GM12878 (cell line): ENCODE results near the gene XPNPEP1. TPM values are rescaled to one million over a fixed set of nuclear protein-coding genes. Genes with fewer than 3 reads are reported as not detected.

Experiments used
- ATAC-seq: fragments of 200-7000 bp; cut with Tn5 transposase; 3 replicates; pipeline ENCODE4 v1.9.1; 2020; ENCODE audit warnings: mild to moderate bottlenecking, moderate library complexity
- BruUV-seq: library from RNA; stranded (reverse); fragments of 400-500 nt; replicated peaks from 2 replicates; lab custom pipeline; 2021; lab: Mats Ljungman, UMichigan
- CTCF ChIA-PET: fragments of 300-600 bp; sonication (Branson Sonifier 250); formaldehyde crosslinking; extraction: SDS; loops from one replicate; lab custom pipeline; 2021; ENCODE audit warnings: inconsistent platforms; lab: Yijun Ruan, JAX
- POLR2A ChIA-PET: fragments of 350-600 bp; formaldehyde crosslinking; extraction: SDS; loops from one replicate; lab custom pipeline; 2021; ENCODE audit warnings: inconsistent platforms; lab: Charles Lee
- RAD21 ChIA-PET: fragments of 300-600 bp; sonication (Branson Sonifier 250); formaldehyde crosslinking; loops from one replicate; lab custom pipeline; 2023; ENCODE audit warnings: antibody characterized with exemption; ENCODE audit not compliant: unreplicated experiment; lab: Charles Lee
- SMC1A ChIA-PET: fragments of 300-600 bp; sonication (Branson Sonifier 250); formaldehyde crosslinking; loops from one replicate; lab custom pipeline; 2023; ENCODE audit not compliant: unreplicated experiment, uncharacterized antibody; lab: Charles Lee
- DNase-seq: peaks from one replicate; pipeline ENCODE4 v3.0.0-alpha.2; 2011; ENCODE audit warnings: low read depth, low spot score
- FAIRE-seq: peaks from 3 replicates; lab custom pipeline; 2011; peaks lifted over from hg19 to GRCh38; lab: Jason Lieb, UNC
- H2AFZ ChIP-seq: 2 replicates; pipeline ENCODE4 v1.6.0; 2011; ENCODE audit warnings: low read depth, low read length, control low read depth; ENCODE audit not compliant: control insufficient read depth
- H3K27ac ChIP-seq: 2 replicates; pipeline ENCODE4 v1.5.1; 2011; ENCODE audit warnings: control low read depth; ENCODE audit not compliant: control insufficient read depth, insufficient read depth
- H3K27me3 ChIP-seq, 2 experiments: replicated peaks in 1 of 2; 2 replicates each; pipeline versions ENCODE4 v1.6.0 to v1.6.1; 2011; ENCODE audit warnings: low read length in 1 of 2; ENCODE audit not compliant: control insufficient read depth in 2 of 2, insufficient read depth in 2 of 2
- H3K36me3 ChIP-seq, 2 experiments: 2 replicates each; pipeline ENCODE4 v1.5.1; 2011; ENCODE audit warnings: low read length in 1 of 2; ENCODE audit not compliant: control insufficient read depth in 2 of 2, insufficient read depth in 2 of 2
- H3K4me1 ChIP-seq: 2 replicates; pipeline ENCODE4 v1.6.1; 2011; ENCODE audit warnings: mild to moderate bottlenecking, low read length, moderate library complexity, mixed read lengths; ENCODE audit not compliant: control insufficient read depth, insufficient read depth
- H3K4me2 ChIP-seq: 2 replicates; pipeline ENCODE4 v1.6.0; 2011; ENCODE audit warnings: control low read depth; ENCODE audit not compliant: control insufficient read depth, insufficient read depth
- H3K4me3 ChIP-seq: fragments of 200-600 bp; sonication (generic); 2 replicates; pipeline ENCODE4 v1.5.1; 2016
- H3K79me2 ChIP-seq: 2 replicates; pipeline ENCODE4 v1.6.0; 2011; ENCODE audit warnings: low read length; ENCODE audit not compliant: control insufficient read depth, insufficient read depth
- H3K9ac ChIP-seq: 2 replicates; pipeline ENCODE4 v1.8.0; 2011; ENCODE audit warnings: low read length, control low read depth, mixed read lengths; ENCODE audit not compliant: control insufficient read depth, insufficient read depth
- H3K9me3 ChIP-seq: replicated peaks from 3 replicates; pipeline ENCODE4 v1.5.1; 2011; ENCODE audit warnings: mild to moderate bottlenecking, low read length; ENCODE audit not compliant: control insufficient read depth, insufficient read depth
- H4K20me1 ChIP-seq: 2 replicates; pipeline ENCODE4 v1.6.0; 2011; ENCODE audit not compliant: control insufficient read depth, insufficient read depth
- BACH1 ChIP-seq: fragments of 450-650 bp; IDR thresholded peaks from 2 replicates; pipeline ENCODE4 v1.6.1; 2017; ENCODE audit warnings: mild to moderate bottlenecking, borderline replicate concordance
- DPF2 ChIP-seq: fragments of 450-650 bp; IDR thresholded peaks from 2 replicates; pipeline ENCODE4 v1.6.1; 2017; ENCODE audit warnings: mild to moderate bottlenecking
- HCFC1 ChIP-seq: fragments of 150-350 bp; IDR thresholded peaks from 2 replicates; pipeline ENCODE4 v1.6.1; 2014; ENCODE audit warnings: low read length
- LARP7 ChIP-seq: fragments of 450-650 bp; IDR thresholded peaks from 2 replicates; pipeline ENCODE4 v1.6.1; 2017; ENCODE audit warnings: mild to moderate bottlenecking
- MXI1 ChIP-seq: fragments of 150-350 bp; IDR thresholded peaks from 2 replicates; pipeline ENCODE4 v1.6.1; 2011; ENCODE audit warnings: low read depth, mild to moderate bottlenecking, inconsistent platforms, low read length, improper control_type of control experiment
- NR2F1 ChIP-seq: fragments of 450-650 bp; conservative IDR thresholded peaks from 2 replicates; pipeline ENCODE4 v1.6.1; 2017; ENCODE audit warnings: mild to moderate bottlenecking
- RBBP5 ChIP-seq: fragments of 200-600 bp; sonication (generic); conservative IDR thresholded peaks from 2 replicates; pipeline ENCODE4 v1.6.1; 2016
- SIX5 ChIP-seq: IDR thresholded peaks from 2 replicates; pipeline ENCODE4 v1.6.1; 2011; ENCODE audit warnings: mild to moderate bottlenecking, low read depth, low read length, moderate library complexity; ENCODE audit not compliant: severe bottlenecking
- SPI1 ChIP-seq: IDR thresholded peaks from 2 replicates; pipeline ENCODE4 v1.6.1; 2011; ENCODE audit warnings: low read depth, mild to moderate bottlenecking, low read length, moderate library complexity, borderline replicate concordance; ENCODE audit not compliant: insufficient read depth
- YBX1 ChIP-seq: fragments of 450-650 bp; IDR thresholded peaks from 2 replicates; pipeline ENCODE4 v1.6.1; 2016; ENCODE audit warnings: antibody characterized with exemption
- WGBS: methylation state at CpG from one replicate; pipeline ENCODE4 v1.1.6; 2016; ENCODE audit warnings: low lambda C conversion rate; ENCODE audit not compliant: insufficient replicate concordance, insufficient coverage; ENCODE audit errors: missing lambda C conversion rate; 5-methylcytosine and 5-hydroxymethylcytosine counted together
- in situ Hi-C: fragments of 300-500 bp; cut with MboI; formaldehyde crosslinking; loops from 9 replicates; pipeline ENCODE4 v1.14.3; 2018; ENCODE audit warnings: mixed read lengths
- intact Hi-C: fragments of 100-400 bp; cut with micrococcal nuclease; formaldehyde crosslinking; loops from one replicate; pipeline ENCODE4 v1.14.2; 2022; ENCODE audit not compliant: unreplicated experiment
- polyA plus RNA-seq, 11 experiments: library from polyadenylated mRNA; depleted of rRNA in 4 of 11; unstranded in 6 of 11; stranded (reverse) in 5 of 11; fragments of >200 nt; fragmentation: Nextera tagmentation in 4 of 11; fragmentation: Illumina TruSeq in 1 of 11; extraction: Ambion mirVana in 4 of 11; extraction: Trizol in 1 of 11; gene quantifications; 1 replicate in 1 of 11; 2 replicates in 10 of 11; pipeline versions ENCODE4 v1.2.1 to v1.2.3, GENCODE V29; 2011 to 2016; ENCODE audit warnings: inconsistent platforms in 2 of 11, missing spikeins in 2 of 11, low read depth in 1 of 11
- total RNA-seq, 4 experiments: library from RNA; depleted of rRNA in 3 of 4; stranded (reverse); fragments of >200 nt in 3 of 4; fragmentation: Illumina TruSeq in 1 of 4; extraction: Trizol in 1 of 4; gene quantifications; 2 replicates each; pipeline versions ENCODE4 v1.2.1 to v1.2.3, GENCODE V29; 2013 to 2021
- TF ChIP-seq, protein P1 (sequence below), 3 experiments: IDR thresholded peaks in 2 of 3; conservative IDR thresholded peaks in 1 of 3; 2 replicates each; pipeline ENCODE4 v1.5.1; 2011; ENCODE audit warnings: low read depth in 3 of 3, low read length in 3 of 3, mild to moderate bottlenecking in 3 of 3, control low read depth in 2 of 3, moderate library complexity in 2 of 3, inconsistent platforms in 1 of 3, mixed read lengths in 1 of 3; ENCODE audit not compliant: control insufficient read depth in 2 of 3, insufficient read depth in 1 of 3; ENCODE audit errors: extremely low read depth in 1 of 3
- TF ChIP-seq, protein P2 (sequence below): IDR thresholded peaks from 2 replicates; pipeline ENCODE4 v1.6.1; 2012; ENCODE audit warnings: low read length, inconsistent platforms

XPNPEP1 gene
- total and polyA plus RNA-seq, 10 of the 15 experiments (the other 5 are each of a cell fraction or from before 2014, with no cell fraction given) = 22.7 to 108 (median 43.5) TPM

DNA sequence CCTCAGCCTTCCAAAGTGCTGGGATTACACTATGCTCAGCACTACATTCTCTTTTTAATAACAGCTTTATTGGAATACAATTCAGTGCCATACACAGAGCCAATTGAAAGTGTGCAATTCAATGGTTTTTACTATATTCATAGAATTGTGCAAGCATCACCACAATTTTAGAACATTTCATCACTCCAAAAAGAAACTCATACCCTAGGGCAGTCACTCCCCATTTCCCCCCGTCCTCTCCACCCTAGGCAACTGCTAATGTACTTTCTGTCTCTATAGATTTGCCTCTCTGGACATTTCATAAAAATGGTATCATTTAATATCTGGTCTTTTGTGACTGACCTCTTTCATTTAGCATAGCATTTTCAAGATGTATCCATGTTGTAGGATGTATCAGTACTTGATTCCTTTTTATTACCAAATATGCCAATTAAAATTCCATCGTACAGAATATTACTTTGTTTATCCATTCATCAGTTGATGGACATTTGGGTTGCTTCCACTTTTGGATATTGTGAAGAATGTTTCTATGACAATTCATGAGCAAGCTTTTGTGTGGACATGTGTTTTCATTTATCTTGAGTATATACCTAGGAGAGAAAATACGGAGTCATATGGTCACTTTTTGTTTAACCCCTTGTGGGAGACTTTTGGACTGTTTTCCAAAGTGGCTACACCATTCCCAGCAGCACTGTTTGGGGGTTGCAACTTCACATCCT lies 6.3 kb upstream of the XPNPEP1 start:
- BruUV-seq = no TSS peak
- POLR2A ChIA-PET = no interaction called here
- no peak for DNase-seq

More for the DNA sequence above, 6.3 kb upstream of the XPNPEP1 start:
- Histone ChIP-seq H4K20me1 (no peaks in the 10 kb centered on the region), H3K4me3 (no peak overlapping the region), H3K36me3 (no peaks in the 10 kb centered on the region), H3K4me2 (no peak overlapping the region), H3K79me2 (no peaks in the 10 kb centered on the region), H3K27ac (no peak overlapping the region), H3K9me3 (no peaks in the 10 kb centered on the region), H3K4me1 (no peaks in the 10 kb centered on the region), H3K27me3 (no peaks in the 10 kb centered on the region; a peak in 1 of 4 replicates), H2AFZ (no peak overlapping the region), H3K9ac (no peak overlapping the region)
- intact Hi-C loops (no loop called here), in situ Hi-C loops (no loop called here)
- ChIA-PET CTCF (interaction anchor here (1.2 kb wide), 1 partner anchor 28 kb away, joined by 4 read pairs; no protein-coding TSS in a partner anchor), RAD21 (interaction anchor here (1.8 kb wide), 1 partner anchor 140 kb away, joined by 4 read pairs; no protein-coding TSS in a partner anchor), SMC1A (interaction anchor here (1.2 kb wide), 1 partner anchor 46 kb away, joined by 3 read pairs; no protein-coding TSS in a partner anchor)
- ATAC-seq = no peak
- 48% methylated on average over 3 of the region's 3 CpGs for WGBS
- TF ChIP-seq SIX5 (no peak), DPF2 (no peak), YBX1 (no peak), NR2F1 (no peak), SPI1 (no peak), BACH1 (no peak), MXI1 (no peak), RBBP5 (no peak), LARP7 (no peak), HCFC1 (no peak)
- TF ChIP-seq, protein P1, sequence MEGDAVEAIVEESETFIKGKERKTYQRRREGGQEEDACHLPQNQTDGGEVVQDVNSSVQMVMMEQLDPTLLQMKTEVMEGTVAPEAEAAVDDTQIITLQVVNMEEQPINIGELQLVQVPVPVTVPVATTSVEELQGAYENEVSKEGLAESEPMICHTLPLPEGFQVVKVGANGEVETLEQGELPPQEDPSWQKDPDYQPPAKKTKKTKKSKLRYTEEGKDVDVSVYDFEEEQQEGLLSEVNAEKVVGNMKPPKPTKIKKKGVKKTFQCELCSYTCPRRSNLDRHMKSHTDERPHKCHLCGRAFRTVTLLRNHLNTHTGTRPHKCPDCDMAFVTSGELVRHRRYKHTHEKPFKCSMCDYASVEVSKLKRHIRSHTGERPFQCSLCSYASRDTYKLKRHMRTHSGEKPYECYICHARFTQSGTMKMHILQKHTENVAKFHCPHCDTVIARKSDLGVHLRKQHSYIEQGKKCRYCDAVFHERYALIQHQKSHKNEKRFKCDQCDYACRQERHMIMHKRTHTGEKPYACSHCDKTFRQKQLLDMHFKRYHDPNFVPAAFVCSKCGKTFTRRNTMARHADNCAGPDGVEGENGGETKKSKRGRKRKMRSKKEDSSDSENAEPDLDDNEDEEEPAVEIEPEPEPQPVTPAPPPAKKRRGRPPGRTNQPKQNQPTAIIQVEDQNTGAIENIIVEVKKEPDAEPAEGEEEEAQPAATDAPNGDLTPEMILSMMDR (IDR thresholded peaks at IDR 0.05 in 2 of 3, conservative IDR thresholded peaks at IDR 0.05 in 1 of 3; ENCODE audit: control insufficient read depth in 2 of 3, extremely low read depth in 1 of 3, insufficient read depth in 1 of 3, low read depth in 3 of 3, low read length in 3 of 3) = no peak
- TF ChIP-seq, protein P2, sequence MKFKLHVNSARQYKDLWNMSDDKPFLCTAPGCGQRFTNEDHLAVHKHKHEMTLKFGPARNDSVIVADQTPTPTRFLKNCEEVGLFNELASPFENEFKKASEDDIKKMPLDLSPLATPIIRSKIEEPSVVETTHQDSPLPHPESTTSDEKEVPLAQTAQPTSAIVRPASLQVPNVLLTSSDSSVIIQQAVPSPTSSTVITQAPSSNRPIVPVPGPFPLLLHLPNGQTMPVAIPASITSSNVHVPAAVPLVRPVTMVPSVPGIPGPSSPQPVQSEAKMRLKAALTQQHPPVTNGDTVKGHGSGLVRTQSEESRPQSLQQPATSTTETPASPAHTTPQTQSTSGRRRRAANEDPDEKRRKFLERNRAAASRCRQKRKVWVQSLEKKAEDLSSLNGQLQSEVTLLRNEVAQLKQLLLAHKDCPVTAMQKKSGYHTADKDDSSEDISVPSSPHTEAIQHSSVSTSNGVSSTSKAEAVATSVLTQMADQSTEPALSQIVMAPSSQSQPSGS = no peak
- FAIRE-seq = no peak
